ENCODE measurements around the gene DMBT1.

The DMBT1 gene

GRCh38 chr10:122519144-122519543 lies 41.4 kb upstream of the DMBT1 start:
- H3K27ac ChIP-seq (ENCODE audit: insufficient read depth in 1 of 2, low read depth in 1 of 2, low read length in 2 of 2, poor library complexity in 1 of 2, severe bottlenecking in 2 of 2) = no peak overlapping the region
- ChIA-PET POLR2A (no interaction called here), CTCF (no interaction called here)
- WGBS (ENCODE audit: insufficient coverage) = 84% methylated on average over 6 of the region's 7 CpGs
- H3K9me3 ChIP-seq (ENCODE audit: control extremely low read depth in 1 of 5, control insufficient read depth in 4 of 5, insufficient read depth in 2 of 5, low read depth in 1 of 5, low read length in 4 of 5) = peaks cover 0 to 6% (median 3%) of the 10 kb centered on the region in 5 experiments
- no peak for DNase-seq
- H3K4me1 ChIP-seq (ENCODE audit: control extremely low read depth in 1 of 4, control insufficient read depth in 4 of 4, insufficient read depth in 4 of 4, low read length in 3 of 4) = no peaks in the 10 kb centered on the region
- H3K4me3 ChIP-seq (ENCODE audit: control insufficient read depth in 1 of 7, extremely low read depth in 1 of 7, insufficient read depth in 4 of 7, low read depth in 2 of 7, low read length in 6 of 7) = no peak overlapping the region
- H3K36me3 ChIP-seq (ENCODE audit: control insufficient read depth in 4 of 4, insufficient read depth in 4 of 4, low read length in 3 of 4) = no peaks in the 10 kb centered on the region
- peaks cover 0 to 20% (median 3%) of the 10 kb centered on the region in 5 experiments for H3K27me3 ChIP-seq (replicated peaks in 2 of 5; ENCODE audit: control insufficient read depth in 4 of 5, insufficient read depth in 5 of 5, low read length in 4 of 5)

DNA sequence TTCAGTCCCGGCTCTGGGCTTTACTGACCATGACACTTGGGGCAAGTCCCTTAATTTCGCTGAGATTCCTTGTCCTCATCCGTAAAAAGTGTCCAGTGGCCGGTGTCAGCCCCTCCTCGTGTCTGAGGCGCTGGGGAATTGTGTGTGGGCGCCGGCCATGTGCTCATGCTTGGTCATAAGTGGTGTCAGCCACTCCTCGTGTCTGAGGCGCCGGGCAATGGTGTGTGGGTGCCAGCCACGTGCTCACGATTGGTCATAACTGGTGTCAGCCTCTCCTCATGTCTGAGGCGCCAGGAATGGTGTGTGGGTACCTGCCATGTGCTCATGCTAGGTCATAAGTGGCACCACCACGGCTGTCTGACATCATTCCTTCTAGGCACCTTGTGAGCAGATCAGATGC lies 40.7 kb upstream of the DMBT1 start:
- Histone ChIP-seq H3K36me3 (ENCODE audit: control insufficient read depth in 4 of 4, insufficient read depth in 4 of 4, low read length in 3 of 4) (no peaks in the 10 kb centered on the region), H3K27ac (ENCODE audit: insufficient read depth in 1 of 2, low read depth in 1 of 2, low read length in 2 of 2, poor library complexity in 1 of 2, severe bottlenecking in 2 of 2) (no peak overlapping the region), H3K4me3 (ENCODE audit: control insufficient read depth in 1 of 7, extremely low read depth in 1 of 7, insufficient read depth in 4 of 7, low read depth in 2 of 7, low read length in 6 of 7) (no peak overlapping the region), H3K27me3 (replicated peaks in 2 of 5; ENCODE audit: control insufficient read depth in 4 of 5, insufficient read depth in 5 of 5, low read length in 4 of 5) (peaks cover 0 to 27% (median 3%) of the 10 kb centered on the region in 5 experiments), H3K9me3 (ENCODE audit: control extremely low read depth in 1 of 5, control insufficient read depth in 4 of 5, insufficient read depth in 2 of 5, low read depth in 1 of 5, low read length in 4 of 5) (peaks cover 0 to 8% (median 4%) of the 10 kb centered on the region in 5 experiments), H3K4me1 (ENCODE audit: control extremely low read depth in 1 of 4, control insufficient read depth in 4 of 4, insufficient read depth in 4 of 4, low read length in 3 of 4) (no peaks in the 10 kb centered on the region)
- POLR2A ChIA-PET = no interaction called here
- CTCF ChIA-PET = interaction anchor here (1.5 kb wide), 1 partner anchor 46 kb away, joined by 5 read pairs; no protein-coding TSS in a partner anchor
- 95% methylated on average over 15 of the region's 15 CpGs for WGBS (ENCODE audit: insufficient coverage)
- DNase-seq = no peak

DNA sequence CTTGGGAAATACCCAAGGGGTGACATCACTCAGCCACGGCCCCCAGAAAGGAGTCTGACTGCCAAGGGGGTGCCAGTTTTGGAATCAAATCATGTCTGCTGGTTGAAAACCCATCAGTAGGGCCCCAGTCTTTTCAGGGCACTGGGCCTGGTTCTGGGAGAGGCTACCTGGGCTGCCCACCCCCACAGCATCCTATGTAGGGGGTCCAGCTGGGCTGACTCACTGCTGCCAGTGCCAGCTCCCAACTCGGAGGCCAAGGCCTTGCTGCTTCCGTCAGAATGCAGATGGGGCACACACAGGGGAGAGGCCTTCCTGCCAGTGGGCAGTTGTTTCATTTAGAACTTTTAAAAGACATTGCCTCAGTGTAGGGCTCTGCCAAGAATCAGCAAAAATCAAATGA lies 39.5 kb upstream of the DMBT1 start:
- no peak overlapping the region for H3K4me3 ChIP-seq (ENCODE audit: control insufficient read depth in 1 of 7, extremely low read depth in 1 of 7, insufficient read depth in 4 of 7, low read depth in 2 of 7, low read length in 6 of 7)
- WGBS (ENCODE audit: insufficient coverage) = 94% methylated on average over 3 of the region's 3 CpGs
- DNase-seq = no peak
- H3K27ac ChIP-seq (ENCODE audit: insufficient read depth in 1 of 2, low read depth in 1 of 2, low read length in 2 of 2, poor library complexity in 1 of 2, severe bottlenecking in 2 of 2) = no peak overlapping the region
- ChIA-PET CTCF (interaction anchor here (0.8 to 1.5 kb wide), 2 partner anchors 10 to 45 kb away, joined by 3 to 5 read pairs; no protein-coding TSS in a partner anchor), POLR2A (no interaction called here)
- H3K4me1 ChIP-seq (ENCODE audit: control extremely low read depth in 1 of 4, control insufficient read depth in 4 of 4, insufficient read depth in 4 of 4, low read length in 3 of 4) = no peaks in the 10 kb centered on the region
- H3K27me3 ChIP-seq (replicated peaks in 2 of 5; ENCODE audit: control insufficient read depth in 4 of 5, insufficient read depth in 5 of 5, low read length in 4 of 5) = peaks cover 0 to 36% (median 3%) of the 10 kb centered on the region in 5 experiments
- H3K9me3 ChIP-seq (ENCODE audit: control extremely low read depth in 1 of 5, control insufficient read depth in 4 of 5, insufficient read depth in 2 of 5, low read depth in 1 of 5, low read length in 4 of 5) = peaks cover 0 to 8% (median 4%) of the 10 kb centered on the region in 5 experiments
- no peaks in the 10 kb centered on the region for H3K36me3 ChIP-seq (ENCODE audit: control insufficient read depth in 4 of 4, insufficient read depth in 4 of 4, low read length in 3 of 4)

DNA sequence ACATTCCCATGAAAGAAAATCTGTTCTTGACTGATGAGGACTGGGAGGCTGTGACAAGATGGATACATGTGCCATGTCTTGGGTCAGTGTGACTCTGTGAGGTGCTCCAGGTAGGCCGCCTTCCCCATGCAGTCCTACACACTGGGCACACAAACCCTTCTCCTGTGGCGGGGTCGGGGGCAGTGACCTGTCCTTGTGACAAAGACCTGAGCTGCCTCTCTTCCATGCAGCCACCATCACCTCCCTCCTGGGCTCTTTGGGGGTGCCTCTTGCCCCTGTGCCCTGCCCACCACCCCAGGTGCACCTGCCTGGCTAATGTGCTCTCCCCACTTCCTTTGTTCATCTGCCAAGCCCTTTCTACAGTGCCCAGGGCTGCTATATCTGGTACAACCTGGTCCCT lies 35.7 kb upstream of the DMBT1 start:
- Histone ChIP-seq H3K36me3 (ENCODE audit: control insufficient read depth in 4 of 4, insufficient read depth in 4 of 4, low read length in 3 of 4) (no peaks in the 10 kb centered on the region), H3K9me3 (ENCODE audit: control extremely low read depth in 1 of 5, control insufficient read depth in 4 of 5, insufficient read depth in 2 of 5, low read depth in 1 of 5, low read length in 4 of 5) (peaks cover 0 to 8% (median 4%) of the 10 kb centered on the region in 5 experiments), H3K27ac (ENCODE audit: insufficient read depth in 1 of 2, low read depth in 1 of 2, low read length in 2 of 2, poor library complexity in 1 of 2, severe bottlenecking in 2 of 2) (no peak overlapping the region), H3K27me3 (replicated peaks in 2 of 5; ENCODE audit: control insufficient read depth in 4 of 5, insufficient read depth in 5 of 5, low read length in 4 of 5) (peaks cover 0 to 49% (median 6%) of the 10 kb centered on the region in 5 experiments), H3K4me1 (ENCODE audit: control extremely low read depth in 1 of 4, control insufficient read depth in 4 of 4, insufficient read depth in 4 of 4, low read length in 3 of 4) (no peaks in the 10 kb centered on the region), H3K4me3 (ENCODE audit: control insufficient read depth in 1 of 7, extremely low read depth in 1 of 7, insufficient read depth in 4 of 7, low read depth in 2 of 7, low read length in 6 of 7) (no peak overlapping the region)
- ChIA-PET CTCF (interaction anchor here (1.0 to 5.1 kb wide), 2 partner anchors 20 to 40 kb away, joined by 3 to 42 read pairs; no protein-coding TSS in a partner anchor), POLR2A (no interaction called here)
- DNase-seq = no peak
- WGBS (ENCODE audit: insufficient coverage) = no CpG with 5 or more reads among the region's 3 CpGs

- Histone ChIP-seq H3K36me3 (ENCODE audit: control insufficient read depth in 4 of 4, insufficient read depth in 4 of 4, low read length in 3 of 4) (no peaks in the 10 kb centered on the region), H3K4me3 (ENCODE audit: control insufficient read depth in 1 of 7, extremely low read depth in 1 of 7, insufficient read depth in 4 of 7, low read depth in 2 of 7, low read length in 6 of 7) (no peak overlapping the region), H3K27me3 (replicated peaks in 2 of 5; ENCODE audit: control insufficient read depth in 4 of 5, insufficient read depth in 5 of 5, low read length in 4 of 5) (peaks cover 0 to 59% (median 11%) of the 10 kb centered on the region in 5 experiments), H3K4me1 (ENCODE audit: control extremely low read depth in 1 of 4, control insufficient read depth in 4 of 4, insufficient read depth in 4 of 4, low read length in 3 of 4) (no peaks in the 10 kb centered on the region), H3K9me3 (ENCODE audit: control extremely low read depth in 1 of 5, control insufficient read depth in 4 of 5, insufficient read depth in 2 of 5, low read depth in 1 of 5, low read length in 4 of 5) (peaks cover 0 to 8% (median 4%) of the 10 kb centered on the region in 5 experiments), H3K27ac (ENCODE audit: insufficient read depth in 1 of 2, low read depth in 1 of 2, low read length in 2 of 2, poor library complexity in 1 of 2, severe bottlenecking in 2 of 2) (no peak overlapping the region)
- ChIA-PET CTCF (interaction anchor here (5.1 kb wide), 1 partner anchor 39 kb away, joined by 42 read pairs; no protein-coding TSS in a partner anchor), POLR2A (no interaction called here)
- WGBS (ENCODE audit: insufficient coverage) = 18% methylated on average over 6 of the region's 6 CpGs
- DNase-seq = peak; percentile 18 to 51 (median 38)
Measured at GRCh38 chr10:122525788-122526187, 34.8 kb upstream of the DMBT1 start.

DNA sequence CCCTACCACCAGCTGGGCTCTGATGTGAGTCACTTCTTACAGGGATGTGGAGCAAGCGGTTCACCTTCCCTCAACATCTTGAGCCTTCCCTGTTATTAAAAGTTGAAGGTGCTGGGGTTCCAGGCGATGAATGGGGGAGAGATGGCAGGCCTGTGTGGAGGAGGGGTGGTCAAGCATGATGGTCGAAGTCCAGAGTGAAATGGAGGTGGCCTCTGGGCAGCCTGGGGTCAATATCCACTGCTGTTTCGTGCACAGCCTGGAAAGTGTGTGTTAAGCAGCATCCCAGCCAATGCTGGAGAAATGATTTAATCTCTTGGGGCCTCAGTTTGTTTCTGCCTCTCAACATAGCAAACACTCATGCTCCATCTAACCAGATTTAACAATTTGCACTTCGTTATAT lies 33.7 kb upstream of the DMBT1 start:
- peaks cover 0 to 8% (median 4%) of the 10 kb centered on the region in 5 experiments for H3K9me3 ChIP-seq (ENCODE audit: control extremely low read depth in 1 of 5, control insufficient read depth in 4 of 5, insufficient read depth in 2 of 5, low read depth in 1 of 5, low read length in 4 of 5)
- POLR2A ChIA-PET = no interaction called here

DNA sequence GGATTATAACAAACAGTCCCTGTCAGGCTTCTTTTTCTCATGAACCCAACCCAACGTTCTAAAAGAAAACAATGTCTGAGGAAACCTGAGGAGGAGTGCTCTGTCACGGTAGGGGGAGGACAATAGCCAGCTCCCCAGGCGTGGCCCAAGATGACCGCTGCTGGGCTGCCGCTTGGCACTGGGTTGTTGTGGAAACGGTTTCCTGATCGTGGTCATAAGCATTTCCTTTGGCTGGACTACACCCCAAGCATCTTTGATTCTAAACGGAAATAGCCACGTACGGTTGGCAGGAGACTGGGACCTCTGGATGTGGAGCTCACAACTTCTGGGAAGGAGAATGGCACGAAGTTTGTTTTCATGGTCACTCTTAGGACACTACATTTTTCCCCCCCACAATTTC lies 30.4 kb upstream of the DMBT1 start:
- no peaks in the 10 kb centered on the region for H3K4me1 ChIP-seq (ENCODE audit: control extremely low read depth in 1 of 4, control insufficient read depth in 4 of 4, insufficient read depth in 4 of 4, low read length in 3 of 4)
- peaks cover 0 to 67% (median 12%) of the 10 kb centered on the region in 5 experiments for H3K27me3 ChIP-seq (replicated peaks in 2 of 5; ENCODE audit: control insufficient read depth in 4 of 5, insufficient read depth in 5 of 5, low read length in 4 of 5)
- no peak overlapping the region for H3K27ac ChIP-seq (ENCODE audit: insufficient read depth in 1 of 2, low read depth in 1 of 2, low read length in 2 of 2, poor library complexity in 1 of 2, severe bottlenecking in 2 of 2)
- no peak overlapping the region for H3K4me3 ChIP-seq (ENCODE audit: control insufficient read depth in 1 of 7, extremely low read depth in 1 of 7, insufficient read depth in 4 of 7, low read depth in 2 of 7, low read length in 6 of 7)
- no peak for DNase-seq
- peaks cover 0 to 2% (median 0%) of the 10 kb centered on the region in 5 experiments for H3K9me3 ChIP-seq (ENCODE audit: control extremely low read depth in 1 of 5, control insufficient read depth in 4 of 5, insufficient read depth in 2 of 5, low read depth in 1 of 5, low read length in 4 of 5)
- CTCF ChIA-PET = no interaction called here
- 14% methylated on average over 6 of the region's 11 CpGs for WGBS (ENCODE audit: insufficient coverage)
- POLR2A ChIA-PET = no interaction called here
- no peaks in the 10 kb centered on the region for H3K36me3 ChIP-seq (ENCODE audit: control insufficient read depth in 4 of 4, insufficient read depth in 4 of 4, low read length in 3 of 4)

More for the DNA sequence above, 33.7 kb upstream of the DMBT1 start:
- no peaks in the 10 kb centered on the region for H3K4me1 ChIP-seq (ENCODE audit: control extremely low read depth in 1 of 4, control insufficient read depth in 4 of 4, insufficient read depth in 4 of 4, low read length in 3 of 4)
- no peak for DNase-seq
- no peak overlapping the region for H3K4me3 ChIP-seq (ENCODE audit: control insufficient read depth in 1 of 7, extremely low read depth in 1 of 7, insufficient read depth in 4 of 7, low read depth in 2 of 7, low read length in 6 of 7)
- CTCF ChIA-PET = interaction anchor here (2.2 to 5.1 kb wide), 2 partner anchors 38 to 39 kb away, joined by 8 to 42 read pairs; no protein-coding TSS in a partner anchor
- H3K27me3 ChIP-seq (replicated peaks in 2 of 5; ENCODE audit: control insufficient read depth in 4 of 5, insufficient read depth in 5 of 5, low read length in 4 of 5) = peaks cover 0 to 64% (median 12%) of the 10 kb centered on the region in 5 experiments
- H3K27ac ChIP-seq (ENCODE audit: insufficient read depth in 1 of 2, low read depth in 1 of 2, low read length in 2 of 2, poor library complexity in 1 of 2, severe bottlenecking in 2 of 2) = no peak overlapping the region
- no peaks in the 10 kb centered on the region for H3K36me3 ChIP-seq (ENCODE audit: control insufficient read depth in 4 of 4, insufficient read depth in 4 of 4, low read length in 3 of 4)
- 96% methylated on average over 4 of the region's 5 CpGs for WGBS (ENCODE audit: insufficient coverage)

Data from common myeloid progenitor, CD34-positive (primary cell).